KOPT-K1 (cell line): Measurements from ENCODE around the gene TMEM255B.
"Not testable (repeated sequence)": the region's sequence is repeated elsewhere in the genome, so short reads cannot be mapped to it uniquely, and the experiment has no call there.

ENCODE experiments used
- H3K27ac ChIP-seq: fragments of 200-600 bp; sonication (generic); 2 replicates; pipeline ENCODE4 v1.5.1; 2016; ENCODE audit warnings: antibody characterized with exemption, mild to moderate bottlenecking, low read depth, low read length; ENCODE audit not compliant: poor library complexity, severe bottlenecking
- H3K36me3 ChIP-seq: fragments of 200-600 bp; sonication (generic); 2 replicates; pipeline ENCODE4 v1.5.1; 2017; ENCODE audit warnings: antibody characterized with exemption, mild to moderate bottlenecking, low read length, moderate library complexity; ENCODE audit not compliant: insufficient read depth
- H3K9me3 ChIP-seq: fragments of 200-600 bp; sonication (generic); 2 replicates; pipeline ENCODE4 v1.5.1; 2017; ENCODE audit warnings: antibody characterized with exemption, low read length, mild to moderate bottlenecking; ENCODE audit not compliant: insufficient read depth, poor library complexity, severe bottlenecking

TMEM255B gene

GRCh38 chr13:113825841-113826240 lies 66.8 kb downstream of the TMEM255B start:
- H3K36me3 ChIP-seq, result no peaks in the 10 kb centered on the region; the same call in 1 of the 2 replicates
- H3K27ac ChIP-seq, result no peak overlapping the region
- no peaks in the 10 kb centered on the region for H3K9me3 ChIP-seq

DNA sequence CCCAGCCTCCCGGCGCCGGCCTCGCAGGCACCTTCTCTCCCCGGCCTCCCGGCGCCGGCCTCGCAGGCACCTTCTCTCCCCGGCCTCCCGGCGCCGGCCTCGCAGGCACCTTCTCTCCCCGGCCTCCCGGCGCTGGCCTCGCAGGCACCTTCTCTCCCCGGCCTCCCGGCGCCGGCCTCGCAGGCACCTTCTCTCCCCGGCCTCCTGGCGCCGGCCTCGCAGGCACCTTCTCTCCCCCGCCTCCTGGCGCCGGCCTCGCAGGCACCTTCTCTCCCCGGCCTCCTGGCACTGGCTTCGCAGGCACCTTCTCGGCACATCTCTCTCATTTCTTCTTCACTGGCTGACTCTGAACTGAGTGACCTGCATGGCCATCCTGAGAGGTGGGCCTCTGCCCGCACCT lies 67.4 kb downstream of the TMEM255B start:
- not testable (repeated sequence) for H3K36me3 ChIP-seq, H3K27ac ChIP-seq, H3K9me3 ChIP-seq

- H3K36me3 ChIP-seq, result no peaks in the 10 kb centered on the region; the same call in 1 of the 2 replicates
- no peaks in the 10 kb centered on the region for H3K9me3 ChIP-seq
- no peak overlapping the region for H3K27ac ChIP-seq
These were observed 68.0 kb downstream of the TMEM255B start for GRCh38 chr13:113827021-113827420.

DNA sequence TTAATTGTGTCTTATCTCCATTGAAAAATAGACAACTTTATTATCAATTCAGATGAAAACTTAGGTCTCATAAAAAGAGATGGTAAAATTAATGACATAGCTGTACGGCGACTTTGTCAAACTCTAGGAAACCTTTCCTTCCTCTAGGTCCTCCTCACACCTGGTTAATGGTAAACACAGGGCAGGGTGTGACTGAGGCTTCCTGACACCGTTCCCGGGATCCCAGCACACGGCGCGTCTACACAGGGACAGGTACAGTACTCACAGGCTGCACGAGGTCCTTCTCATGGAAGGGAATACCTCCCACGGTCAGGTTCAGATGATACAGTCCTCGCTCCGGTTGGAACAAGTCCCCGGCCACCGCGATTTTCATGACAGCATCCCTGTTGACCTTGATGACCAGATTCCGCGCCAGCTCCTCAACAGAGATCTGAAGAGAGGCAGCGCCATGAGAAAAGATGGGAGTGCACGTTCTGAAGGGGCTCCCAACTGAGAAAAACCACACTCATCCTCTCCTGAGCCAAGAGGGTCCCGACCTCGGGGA lies 69.3 kb downstream of the TMEM255B start:
- H3K27ac ChIP-seq, result no peak overlapping the region
- no peaks in the 10 kb centered on the region; the same call in 1 of the 2 replicates for H3K36me3 ChIP-seq

GRCh38 chr13:113830426-113830950 lies 71.5 kb downstream of the TMEM255B start:
- not testable (repeated sequence) for H3K36me3 ChIP-seq, H3K9me3 ChIP-seq, H3K27ac ChIP-seq

More for the DNA sequence above, 69.3 kb downstream of the TMEM255B start:
- H3K9me3 ChIP-seq, result no peaks in the 10 kb centered on the region

DNA sequence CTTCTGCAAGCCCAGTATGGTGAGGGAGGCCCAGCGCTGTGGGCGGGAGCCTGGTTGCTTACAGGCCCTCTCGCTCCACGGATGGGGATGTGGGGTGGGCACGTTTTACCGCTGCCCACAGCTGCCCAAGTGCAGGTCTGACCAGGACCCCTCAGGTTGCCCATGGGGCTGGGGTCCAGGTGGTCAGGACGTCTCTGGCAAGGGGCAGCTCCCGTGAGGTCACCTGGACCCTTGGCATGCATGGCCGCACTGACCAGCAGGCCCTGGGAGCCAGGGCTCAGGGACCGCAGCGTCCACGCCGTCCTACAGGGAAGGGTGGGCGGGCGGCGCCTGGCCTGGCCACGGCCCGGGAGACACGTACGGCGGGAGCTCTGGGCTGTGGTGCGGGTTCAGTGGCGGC lies 72.0 kb downstream of the TMEM255B start:
- Histone ChIP-seq H3K27ac (no peak overlapping the region), H3K36me3 (no peaks in the 10 kb centered on the region; the same call in 1 of the 2 replicates), H3K9me3 (no peaks in the 10 kb centered on the region)

- Histone ChIP-seq H3K36me3 (no peaks in the 10 kb centered on the region; the same call in 1 of the 2 replicates), H3K9me3 (no peaks in the 10 kb centered on the region), H3K27ac (no peak overlapping the region)
These were observed 73.2 kb downstream of the TMEM255B start for GRCh38 chr13:113832205-113832604.

- no peaks in the 10 kb centered on the region for H3K36me3 ChIP-seq
- H3K27ac ChIP-seq, result no peak overlapping the region
- no peaks in the 10 kb centered on the region for H3K9me3 ChIP-seq
These were observed 73.6 kb downstream of the TMEM255B start for GRCh38 chr13:113832631-113833030.

DNA sequence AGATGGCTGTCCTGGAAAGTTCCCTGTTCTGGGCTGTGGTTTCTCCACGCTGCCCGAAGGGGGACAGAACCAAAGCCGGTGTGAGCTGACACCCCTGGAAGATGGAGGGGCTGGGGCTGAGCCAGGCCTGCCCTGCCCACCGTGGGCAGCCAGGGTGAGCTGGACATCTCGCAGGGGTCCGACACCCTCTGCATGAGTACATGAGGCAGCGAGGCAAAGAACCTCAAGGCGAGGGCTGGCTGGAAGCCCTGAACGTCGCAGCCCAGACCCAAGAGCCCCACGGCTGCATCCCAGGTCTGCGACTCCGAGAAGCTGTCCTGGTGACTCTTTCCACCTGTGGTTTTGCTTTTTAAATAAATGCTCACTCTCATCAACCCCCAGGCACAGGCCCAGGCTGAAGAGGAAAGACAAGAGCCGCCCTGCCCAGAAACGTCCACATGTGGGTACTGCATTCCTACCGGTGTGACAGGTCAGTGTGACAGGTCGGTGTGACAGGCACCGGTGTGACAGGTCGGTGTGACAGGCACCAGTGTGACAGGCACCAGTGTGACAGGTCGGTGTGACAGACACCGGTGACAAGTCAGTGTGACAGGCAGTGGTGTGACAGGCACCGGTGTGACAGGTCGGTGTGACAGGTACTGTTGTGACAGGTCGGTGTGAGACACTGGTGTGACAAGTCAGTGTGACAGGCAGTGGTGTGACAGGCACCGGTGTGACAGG lies 74.2 kb downstream of the TMEM255B start:
- Histone ChIP-seq H3K36me3 (no peaks in the 10 kb centered on the region), H3K27ac (no peak overlapping the region), H3K9me3 (no peaks in the 10 kb centered on the region)

GRCh38 chr13:113834006-113834405 lies 75.0 kb downstream of the TMEM255B start:
- H3K9me3 ChIP-seq, H3K27ac ChIP-seq, H3K36me3 ChIP-seq: not testable (repeated sequence)

- no peak overlapping the region for H3K27ac ChIP-seq
These were observed 75.6 kb downstream of the TMEM255B start for GRCh38 chr13:113834496-113835200.

GRCh38 chr13:113835461-113836270 lies 76.6 kb downstream of the TMEM255B start:
- Histone ChIP-seq H3K27ac (no peak overlapping the region), H3K36me3 (no peaks in the 10 kb centered on the region), H3K9me3 (no peaks in the 10 kb centered on the region)

More at GRCh38 chr13:113834496-113835200, 75.6 kb downstream of the TMEM255B start:
- Histone ChIP-seq H3K36me3 (no peaks in the 10 kb centered on the region), H3K9me3 (no peaks in the 10 kb centered on the region)

GRCh38 chr13:113836768-113837559 lies 77.9 kb downstream of the TMEM255B start:
- H3K9me3 ChIP-seq, result no peaks in the 10 kb centered on the region
- H3K36me3 ChIP-seq, result no peaks in the 10 kb centered on the region
- H3K27ac ChIP-seq, result no peak overlapping the region
